DMS153 treated with DMSO at 0.1 percent for 48 hours (cell line): ENCODE results near the gene MYO5C.

Experiments used
- DNase-seq: peaks from one replicate; lab custom pipeline; 2025; ENCODE audit not compliant: unreplicated experiment; lab: John Stamatoyannopoulos, UW

Gene MYO5C

GRCh38 chr15:52295421-52296001 is at the start of gene MYO5C:
Gene MYO5C (minus strand): TSS chr15:52295804. CDS start chr15:52295636, 168 bp downstream.
- DNase-seq = peak; percentile 56

GRCh38 chr15:52344592-52344991 is 49.0 kb upstream of the MYO5C start:
- DNase-seq = no peak

GRCh38 chr15:52343831-52344230 is 48.2 kb upstream of the MYO5C start:
- no peak for DNase-seq

GRCh38 chr15:52340093-52340492 is 44.5 kb upstream of the MYO5C start:
- no peak for DNase-seq

GRCh38 chr15:52338891-52339290 is 43.3 kb upstream of the MYO5C start:
- DNase-seq = no peak

GRCh38 chr15:52338058-52338457 is 42.5 kb upstream of the MYO5C start:
- no peak for DNase-seq

- DNase-seq = no peak
Observed at GRCh38 chr15:52337198-52337853, 41.7 kb upstream of the MYO5C start.

GRCh38 chr15:52336529-52336928 is 40.9 kb upstream of the MYO5C start:
- no peak for DNase-seq

- no peak for DNase-seq
Observed at GRCh38 chr15:52334491-52335160, 39.0 kb upstream of the MYO5C start.

- DNase-seq = no peak
Observed at GRCh38 chr15:52331490-52332240, 36.1 kb upstream of the MYO5C start.

GRCh38 chr15:52329987-52330386 is 34.4 kb upstream of the MYO5C start:
- DNase-seq = no peak

- DNase-seq = no peak
Observed at GRCh38 chr15:52329150-52329549, 33.5 kb upstream of the MYO5C start.

GRCh38 chr15:52328680-52329079 is 33.1 kb upstream of the MYO5C start:
- no peak for DNase-seq

GRCh38 chr15:52326756-52327155 is 31.2 kb upstream of the MYO5C start:
- no peak for DNase-seq

- DNase-seq = no peak
Observed at GRCh38 chr15:52324109-52324508, 28.5 kb upstream of the MYO5C start.

GRCh38 chr15:52318729-52319500 is 23.3 kb upstream of the MYO5C start:
- DNase-seq = no peak

- DNase-seq = no peak
Observed at GRCh38 chr15:52317688-52318087, 22.1 kb upstream of the MYO5C start.

GRCh38 chr15:52317022-52317421 is 21.4 kb upstream of the MYO5C start:
- DNase-seq = no peak

- DNase-seq = no peak
Observed at GRCh38 chr15:52309154-52309548, 13.5 kb upstream of the MYO5C start.

GRCh38 chr15:52308446-52309153 is 13.0 kb upstream of the MYO5C start:
- DNase-seq = no peak
